ENCODE measurements around the gene GPR32.
"Not testable (repeated sequence)": the region's sequence is repeated elsewhere in the genome, so short reads cannot be mapped to it uniquely, and the experiment has no call there.

GPR32 gene

GRCh38 chr19:50749490-50749889 is 20.8 kb upstream of the GPR32 start:
- no peak for DNase-seq (ENCODE audit: low read depth)

DNA sequence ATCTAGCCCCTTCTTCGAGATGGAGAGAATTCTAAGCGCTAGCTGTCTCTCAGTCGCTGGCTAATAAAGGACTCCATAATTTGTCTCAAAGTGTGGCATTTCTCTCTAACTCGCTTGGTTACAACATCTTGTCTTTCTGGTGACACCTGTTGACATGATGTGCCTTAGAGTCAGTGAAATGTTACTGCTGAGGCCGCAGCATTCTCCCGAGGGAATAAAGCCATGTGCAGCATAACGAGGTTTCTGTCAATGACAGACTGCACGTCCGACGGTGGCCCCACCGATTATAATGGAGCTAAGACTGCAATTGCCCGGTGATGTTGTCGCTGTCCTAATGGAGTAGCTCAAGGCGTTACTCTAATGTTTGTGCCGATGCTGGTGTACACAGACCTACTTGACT is 20.3 kb upstream of the GPR32 start:
- DNase-seq (ENCODE audit: low read depth), result no peak

- no peak for DNase-seq (ENCODE audit: low read depth)
Measured at GRCh38 chr19:50753879-50754278, 16.4 kb upstream of the GPR32 start.

GRCh38 chr19:50756244-50756643 is 14.0 kb upstream of the GPR32 start:
- not testable (repeated sequence) for DNase-seq (ENCODE audit: low read depth)

GRCh38 chr19:50757624-50758023 is 12.6 kb upstream of the GPR32 start:
- DNase-seq (ENCODE audit: low read depth), result not testable (repeated sequence)

DNA sequence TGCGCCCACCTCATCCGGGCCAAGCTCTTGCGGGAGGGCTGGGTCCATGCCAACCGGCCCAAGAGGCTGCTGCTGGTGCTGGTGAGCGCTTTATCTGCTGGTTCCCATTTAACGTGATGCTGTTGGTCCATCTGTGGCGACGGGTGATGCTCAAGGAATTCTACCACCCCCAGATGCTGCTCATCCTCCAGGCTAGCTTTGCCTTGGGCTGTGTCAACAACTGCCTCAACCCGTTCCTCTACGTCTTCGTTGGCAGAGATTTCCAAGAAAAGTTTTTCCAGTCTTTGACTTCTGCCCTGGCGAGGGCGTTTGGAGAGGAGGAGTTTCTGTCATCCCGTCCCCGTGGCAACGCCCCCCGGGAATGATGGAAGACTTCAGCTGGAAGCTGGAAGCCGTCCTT is 11.2 kb upstream of the GPR32 start:
- DNase-seq (ENCODE audit: low read depth), result not testable (repeated sequence)

DNA sequence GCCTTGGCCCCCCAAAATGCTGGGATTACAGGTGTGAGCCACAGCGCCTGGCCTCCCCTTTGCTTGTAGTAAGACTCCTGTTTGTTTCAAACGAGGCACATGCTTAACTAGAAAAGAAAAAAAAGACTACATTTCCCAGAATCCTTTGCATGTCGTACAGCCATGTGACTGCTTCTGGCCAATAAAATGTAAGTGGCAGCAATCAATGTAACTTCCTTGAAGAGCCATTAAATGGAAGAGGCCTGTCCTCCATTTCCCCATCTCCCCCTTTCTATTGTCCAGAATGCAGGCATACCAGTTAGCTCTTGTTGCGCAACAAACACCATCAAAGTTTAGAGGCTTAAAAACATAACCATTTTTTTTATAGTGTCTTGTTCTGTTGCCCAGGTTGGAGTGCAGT is 10.4 kb upstream of the GPR32 start:
- DNase-seq (ENCODE audit: low read depth), result no peak

GRCh38 chr19:50761501-50761900 is 8.8 kb upstream of the GPR32 start:
- DNase-seq (ENCODE audit: low read depth), result not testable (repeated sequence)

DNA sequence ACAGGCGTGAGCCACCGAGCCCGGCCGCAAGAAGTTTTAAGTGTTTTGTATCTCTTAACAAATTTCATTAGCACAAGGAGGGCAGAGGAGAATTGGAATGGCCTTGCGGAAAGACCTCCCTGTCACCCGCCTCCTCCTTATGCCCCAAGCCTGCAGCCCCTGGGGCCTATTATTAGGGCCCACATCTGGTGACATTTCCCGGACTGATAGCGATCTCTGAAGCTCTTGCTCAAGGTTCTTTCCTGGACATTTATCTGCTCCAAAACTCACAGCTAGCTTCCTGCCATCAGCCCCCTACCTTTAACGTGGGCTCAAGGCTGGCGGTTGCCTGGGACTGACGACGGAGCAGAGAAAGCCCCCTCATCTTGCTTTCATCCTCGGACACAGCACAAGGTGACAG is 6.7 kb upstream of the GPR32 start:
- DNase-seq (ENCODE audit: low read depth), result not testable (repeated sequence)

GRCh38 chr19:50764409-50764808 is 5.9 kb upstream of the GPR32 start:
- no peak for DNase-seq (ENCODE audit: low read depth)

DNA sequence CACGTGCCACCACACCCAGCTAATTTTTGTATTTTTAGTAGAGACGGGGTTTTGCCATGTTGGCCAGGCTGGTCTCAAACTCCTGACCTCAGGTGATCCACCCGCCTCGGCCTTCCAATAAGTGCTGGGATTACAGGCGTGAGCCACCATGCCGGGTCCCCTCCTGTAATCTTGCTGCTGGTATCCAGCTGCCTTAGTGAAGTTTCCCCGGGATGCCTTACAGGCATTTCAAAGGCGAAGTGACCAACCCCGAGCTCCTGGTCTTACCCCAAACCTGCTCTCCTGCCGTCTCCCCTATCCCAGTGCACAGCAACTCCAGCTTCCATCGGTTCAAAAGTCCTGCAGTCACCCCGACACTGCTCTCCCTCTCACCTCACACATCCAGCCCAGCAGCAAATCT is 3.5 kb upstream of the GPR32 start:
- DNase-seq (ENCODE audit: low read depth), result not testable (repeated sequence)

DNA sequence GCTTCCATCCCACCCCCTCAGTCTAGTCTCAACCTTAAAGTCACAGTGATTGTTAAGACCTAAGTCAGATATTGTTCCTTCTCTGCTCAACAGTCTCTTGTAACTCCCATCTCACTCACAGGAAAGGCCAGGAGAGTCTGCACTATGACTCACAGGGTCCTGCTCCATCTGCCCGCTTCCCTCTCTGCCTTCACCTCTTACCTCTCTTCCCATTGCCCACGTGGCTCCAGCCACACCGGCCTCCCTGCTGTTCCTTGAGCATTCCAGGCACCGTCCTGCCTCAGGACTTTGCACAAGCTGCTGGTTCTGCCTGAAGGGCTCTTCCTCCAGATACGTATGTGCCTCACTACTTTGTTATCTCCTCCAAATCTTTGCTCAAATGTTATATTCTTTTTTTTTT is 3.0 kb upstream of the GPR32 start:
- DNase-seq (ENCODE audit: low read depth), result not testable (repeated sequence)

DNA sequence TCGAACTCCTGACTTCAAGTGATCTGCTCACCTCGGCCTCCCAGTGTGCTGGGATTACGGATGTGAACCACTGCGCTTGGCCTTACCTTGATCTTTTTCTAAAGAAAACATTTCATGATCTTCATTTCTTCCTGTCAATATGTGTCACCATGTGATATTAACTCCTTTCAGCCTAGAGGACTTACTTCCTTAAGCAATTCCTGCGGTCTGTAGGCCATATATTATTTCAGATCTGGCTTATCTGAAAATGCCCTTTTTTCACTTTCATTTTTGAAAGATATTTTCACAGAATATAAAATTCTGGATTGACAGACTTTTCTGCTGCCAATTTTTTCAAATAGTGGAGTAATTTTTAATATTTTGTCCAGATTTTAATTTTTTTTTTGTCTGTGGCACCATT is 2.0 kb upstream of the GPR32 start:
- no peak for DNase-seq (ENCODE audit: low read depth)

DNA sequence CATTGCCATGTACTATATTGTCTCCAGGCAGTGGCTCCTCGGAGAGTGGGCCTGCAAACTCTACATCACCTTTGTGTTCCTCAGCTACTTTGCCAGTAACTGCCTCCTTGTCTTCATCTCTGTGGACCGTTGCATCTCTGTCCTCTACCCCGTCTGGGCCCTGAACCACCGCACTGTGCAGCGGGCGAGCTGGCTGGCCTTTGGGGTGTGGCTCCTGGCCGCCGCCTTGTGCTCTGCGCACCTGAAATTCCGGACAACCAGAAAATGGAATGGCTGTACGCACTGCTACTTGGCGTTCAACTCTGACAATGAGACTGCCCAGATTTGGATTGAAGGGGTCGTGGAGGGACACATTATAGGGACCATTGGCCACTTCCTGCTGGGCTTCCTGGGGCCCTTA is 624 bp downstream of the GPR32 start:
- DNase-seq (ENCODE audit: low read depth), result no peak

GRCh38 chr19:50772476-50772875 is 2.2 kb downstream of the GPR32 start:
- no peak for DNase-seq (ENCODE audit: low read depth)

DNA sequence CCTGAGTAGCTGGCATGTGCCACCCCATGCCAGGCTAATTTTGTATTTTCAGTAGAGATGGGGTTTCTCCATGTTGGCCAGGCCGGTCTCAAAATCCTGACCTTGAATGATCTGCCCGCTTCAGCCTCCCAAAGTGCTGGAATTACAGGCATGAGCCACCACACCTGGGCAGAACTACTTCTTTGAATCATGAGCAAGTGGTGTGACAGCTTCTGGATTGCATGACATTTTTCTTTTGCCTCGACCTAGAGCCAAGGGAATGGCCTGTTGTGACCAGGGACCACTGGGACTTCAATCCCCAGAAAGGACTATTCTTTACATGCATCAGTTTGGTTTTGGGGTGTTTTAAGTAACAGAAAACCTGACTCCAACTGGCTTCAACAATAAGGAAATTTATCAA is 2.6 kb downstream of the GPR32 start:
- DNase-seq (ENCODE audit: low read depth), result not testable (repeated sequence)

DNA sequence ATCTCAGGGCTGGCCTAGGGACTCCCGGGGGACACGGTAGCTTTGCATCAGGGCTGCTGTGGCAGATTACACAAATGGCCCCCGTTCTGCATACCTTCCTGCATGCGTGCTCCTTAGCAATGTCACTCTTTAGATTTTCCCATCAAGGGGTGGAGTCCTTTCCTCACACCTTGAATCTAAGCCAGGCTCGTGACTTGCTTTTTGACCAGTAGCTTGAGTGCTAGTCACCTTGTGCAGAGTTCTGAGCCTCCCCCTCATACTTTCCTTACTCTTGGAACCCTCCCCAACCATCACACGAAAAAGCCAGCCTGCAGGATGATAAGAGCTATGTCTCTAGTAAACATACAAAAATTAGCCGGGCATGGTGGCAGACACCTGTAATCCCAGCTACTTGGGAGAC is 3.2 kb downstream of the GPR32 start:
- DNase-seq (ENCODE audit: low read depth), result not testable (repeated sequence)

- DNase-seq (ENCODE audit: low read depth), result no peak
Measured at GRCh38 chr19:50776131-50776530, 5.9 kb downstream of the GPR32 start.

DNA sequence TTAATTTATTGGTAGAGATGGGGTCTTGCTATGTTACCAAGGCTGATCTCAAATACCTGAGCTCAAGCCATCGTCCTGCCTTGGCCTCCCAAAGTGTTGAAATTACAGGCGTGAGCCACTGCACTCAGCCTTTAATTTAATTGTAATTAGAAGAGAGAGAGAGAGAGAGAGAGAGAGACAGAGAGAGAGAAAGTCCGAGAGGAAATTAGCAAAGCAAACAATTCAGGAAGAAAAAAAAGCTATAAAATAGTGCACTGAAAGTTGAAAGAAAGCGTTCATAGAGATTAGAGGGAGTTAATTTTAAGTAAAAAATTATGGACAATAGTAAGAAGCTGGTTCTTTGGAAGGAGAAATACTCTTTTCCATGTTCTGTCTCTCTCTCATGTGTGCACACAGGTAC is 7.0 kb downstream of the GPR32 start:
- no peak for DNase-seq (ENCODE audit: low read depth)

GRCh38 chr19:50777830-50778303 is 7.6 kb downstream of the GPR32 start:
- DNase-seq (ENCODE audit: low read depth), result no peak

GRCh38 chr19:50778906-50779430 is 8.7 kb downstream of the GPR32 start:
- no peak for DNase-seq (ENCODE audit: low read depth)

DNA sequence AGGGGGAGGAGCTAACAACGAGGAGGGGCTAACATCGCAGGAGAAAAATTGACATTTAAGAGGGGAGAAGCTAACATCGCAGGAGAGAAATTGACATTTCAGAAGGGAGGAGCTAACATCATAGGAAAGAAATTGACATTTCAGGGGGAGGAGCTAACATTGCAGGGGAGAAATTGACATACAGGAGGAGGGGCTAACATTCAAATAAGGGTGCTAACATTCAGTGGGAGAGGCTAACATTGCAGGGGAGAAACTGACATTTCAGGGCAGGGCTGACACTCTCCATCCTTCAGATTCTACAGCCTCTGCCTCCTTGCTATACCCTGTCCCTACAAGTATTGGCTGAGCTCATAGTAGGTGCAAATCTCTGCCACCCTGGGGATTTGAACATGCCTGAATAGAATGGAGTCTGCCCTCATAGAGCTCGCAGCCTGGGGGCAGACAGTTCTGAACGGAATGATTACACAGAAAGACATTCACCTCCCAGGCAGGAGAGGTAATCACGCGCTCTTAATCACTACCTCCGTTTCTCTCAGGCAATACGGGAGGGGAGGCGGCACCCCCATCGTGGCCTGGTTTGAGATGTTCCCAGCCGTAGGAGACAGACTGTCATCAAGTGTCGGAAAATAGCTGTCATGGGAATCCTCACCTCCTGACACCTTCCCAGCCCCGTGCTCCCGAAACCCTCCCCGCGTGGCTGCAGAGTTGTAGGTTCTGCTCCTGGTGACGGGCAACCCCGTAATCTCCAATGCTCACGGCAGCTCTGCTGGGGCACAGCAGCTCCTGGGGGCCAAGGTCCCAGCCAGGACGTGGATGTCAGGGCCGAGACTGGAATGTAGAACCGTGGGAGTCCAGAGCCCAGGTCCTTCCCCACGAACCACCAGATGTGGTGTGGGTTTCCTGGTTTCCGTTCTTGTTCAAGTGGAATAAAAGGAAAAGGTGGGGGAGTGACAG is 9.5 kb downstream of the GPR32 start:
- DNase-seq (ENCODE audit: low read depth), result no peak

GRCh38 chr19:50780753-50781435 is 10.6 kb downstream of the GPR32 start:
- DNase-seq (ENCODE audit: low read depth), result no peak
